ENCODE results near the gene PHC2. TPM values are rescaled to one million over a fixed set of nuclear protein-coding genes. Genes with fewer than 3 reads are reported as not detected.
A peak's percentile ranks its signal among the peaks of the same experiment; 100 is the strongest.

The PHC2 gene
- total RNA-seq, 1 donor from 2014 or later: 124 TPM

DNA sequence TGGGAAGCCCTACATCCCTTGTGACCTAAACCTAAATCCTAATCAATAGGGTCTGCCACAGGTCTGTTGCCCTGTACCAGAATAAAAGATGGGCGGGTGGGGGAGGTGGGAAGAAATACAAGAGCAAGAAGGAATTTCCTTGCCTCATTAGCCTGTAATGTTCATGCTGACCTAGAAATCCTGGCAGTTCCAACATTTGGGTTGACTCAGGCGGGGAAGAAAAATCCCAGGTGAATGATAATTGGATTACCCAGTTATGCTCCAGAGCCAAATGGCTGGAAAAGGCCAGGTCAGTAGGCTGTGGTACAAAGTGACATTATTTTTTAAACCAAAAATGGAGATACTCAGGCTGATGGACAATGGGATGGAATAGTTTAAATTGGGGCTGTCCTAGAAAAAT lies 82.7 kb downstream of the PHC2 start:
- H3K4me1 ChIP-seq: peaks cover 60% of the 10 kb centered on the region
- TF ChIP-seq, protein P1, sequence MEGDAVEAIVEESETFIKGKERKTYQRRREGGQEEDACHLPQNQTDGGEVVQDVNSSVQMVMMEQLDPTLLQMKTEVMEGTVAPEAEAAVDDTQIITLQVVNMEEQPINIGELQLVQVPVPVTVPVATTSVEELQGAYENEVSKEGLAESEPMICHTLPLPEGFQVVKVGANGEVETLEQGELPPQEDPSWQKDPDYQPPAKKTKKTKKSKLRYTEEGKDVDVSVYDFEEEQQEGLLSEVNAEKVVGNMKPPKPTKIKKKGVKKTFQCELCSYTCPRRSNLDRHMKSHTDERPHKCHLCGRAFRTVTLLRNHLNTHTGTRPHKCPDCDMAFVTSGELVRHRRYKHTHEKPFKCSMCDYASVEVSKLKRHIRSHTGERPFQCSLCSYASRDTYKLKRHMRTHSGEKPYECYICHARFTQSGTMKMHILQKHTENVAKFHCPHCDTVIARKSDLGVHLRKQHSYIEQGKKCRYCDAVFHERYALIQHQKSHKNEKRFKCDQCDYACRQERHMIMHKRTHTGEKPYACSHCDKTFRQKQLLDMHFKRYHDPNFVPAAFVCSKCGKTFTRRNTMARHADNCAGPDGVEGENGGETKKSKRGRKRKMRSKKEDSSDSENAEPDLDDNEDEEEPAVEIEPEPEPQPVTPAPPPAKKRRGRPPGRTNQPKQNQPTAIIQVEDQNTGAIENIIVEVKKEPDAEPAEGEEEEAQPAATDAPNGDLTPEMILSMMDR (IDR thresholded peaks at IDR 0.05): no peak
- no peaks in the 10 kb centered on the region for H3K9me3 ChIP-seq
- no peaks in the 10 kb centered on the region for H3K27me3 ChIP-seq
- intact Hi-C loops (cut with DNase I): no loop called here
- DNase-seq: no peak
- peaks cover 4% of the 10 kb centered on the region for H3K36me3 ChIP-seq
- peak overlapping the region; percentile 78 for H3K4me3 ChIP-seq
- peak overlapping the region; percentile 96 for H3K27ac ChIP-seq
- ATAC-seq: no peak

DNA sequence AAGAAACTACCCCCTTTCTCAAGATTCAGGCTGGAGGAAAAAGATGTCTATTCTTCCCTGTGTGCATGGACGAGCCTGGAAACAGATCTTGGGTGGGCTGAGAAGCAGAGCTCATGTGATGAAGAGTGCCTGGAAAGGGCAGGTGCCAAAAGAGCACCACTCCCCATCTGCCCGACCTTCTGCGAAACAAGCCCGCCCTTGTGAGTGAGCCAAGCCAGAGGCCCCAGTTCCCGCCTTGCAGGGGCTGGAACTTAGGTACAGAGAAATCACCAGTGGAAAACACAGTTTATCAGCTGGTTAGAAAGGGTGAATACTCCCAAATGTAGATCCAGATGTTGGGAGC lies 83.3 kb downstream of the PHC2 start:
- H3K4me1 ChIP-seq: peaks cover 66% of the 10 kb centered on the region
- TF ChIP-seq, protein P1 (IDR thresholded peaks at IDR 0.05): no peak
- peak overlapping the region; percentile 96 for H3K27ac ChIP-seq
- H3K27me3 ChIP-seq: no peaks in the 10 kb centered on the region
- peak overlapping the region; percentile 78 for H3K4me3 ChIP-seq
- intact Hi-C loops (cut with DNase I): no loop called here
- H3K36me3 ChIP-seq: peaks cover 4% of the 10 kb centered on the region
- no peaks in the 10 kb centered on the region for H3K9me3 ChIP-seq
- no peak for DNase-seq
- ATAC-seq: no peak

DNA sequence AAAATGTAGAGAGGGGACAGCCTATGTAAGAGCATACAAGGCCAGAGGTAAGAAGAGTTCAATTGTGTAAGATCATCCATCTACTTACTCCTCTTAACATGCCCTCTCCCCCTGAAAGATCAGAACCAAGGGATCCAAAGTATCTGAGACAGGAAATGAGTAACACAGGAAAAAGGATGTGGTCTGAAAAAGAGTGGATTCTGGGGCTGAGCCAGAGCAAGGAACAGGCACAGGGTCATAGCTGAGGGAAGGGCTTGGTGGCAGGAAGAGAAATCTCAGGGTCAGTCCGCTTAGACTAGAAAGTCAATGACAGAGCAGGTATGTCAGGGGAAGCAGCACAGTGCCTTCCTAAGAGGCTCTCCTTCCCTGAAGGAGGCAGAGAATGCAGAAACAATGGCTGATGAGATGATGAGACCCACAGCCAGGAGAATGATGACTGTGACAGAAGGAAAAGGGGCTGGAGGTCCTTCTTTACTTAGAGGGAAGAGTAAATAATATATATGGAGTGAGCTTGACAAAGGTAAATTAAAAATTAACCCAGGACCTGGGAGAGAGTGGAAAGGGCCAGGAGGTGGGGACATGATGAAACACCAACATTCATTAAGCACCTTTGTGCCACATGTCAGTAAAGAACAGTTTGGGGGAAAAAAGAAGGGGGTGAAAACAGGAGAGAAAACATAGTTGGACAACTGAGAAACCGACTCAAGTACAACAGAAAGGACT lies 83.8 kb downstream of the PHC2 start:
- ATAC-seq (peak; percentile 44), DNase-seq (no peak)
- peaks cover 71% of the 10 kb centered on the region for H3K4me1 ChIP-seq
- H3K27ac ChIP-seq: peak overlapping the region; percentile 96
- no peaks in the 10 kb centered on the region for H3K27me3 ChIP-seq
- no peaks in the 10 kb centered on the region for H3K9me3 ChIP-seq
- peaks cover 4% of the 10 kb centered on the region for H3K36me3 ChIP-seq
- intact Hi-C loops (cut with DNase I): no loop called here
- peak overlapping the region; percentile 78 for H3K4me3 ChIP-seq
- TF ChIP-seq, protein P1 (IDR thresholded peaks at IDR 0.05): no peak

DNA sequence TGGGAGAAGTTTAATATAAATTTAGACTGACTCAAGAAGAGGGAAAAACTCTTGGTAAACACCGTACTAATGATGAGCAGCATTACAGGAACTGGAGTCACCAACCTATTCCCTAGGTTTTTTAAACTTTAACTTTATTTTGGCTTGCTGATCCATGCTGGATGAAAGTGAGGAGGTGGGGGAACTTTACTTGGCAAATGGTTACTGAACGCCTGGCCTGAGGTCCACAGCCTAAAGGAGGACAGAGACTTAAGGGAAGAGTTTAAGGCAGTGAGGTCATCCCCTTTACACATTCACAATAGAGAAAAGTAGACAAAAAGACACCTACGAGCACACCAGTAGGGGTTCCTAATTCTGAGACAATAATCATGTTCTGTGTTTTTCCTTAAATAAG lies 84.4 kb downstream of the PHC2 start:
- intact Hi-C loops (cut with DNase I): no loop called here
- Histone ChIP-seq H3K4me1 (peaks cover 77% of the 10 kb centered on the region), H3K9me3 (no peaks in the 10 kb centered on the region), H3K27me3 (no peaks in the 10 kb centered on the region), H3K36me3 (peaks cover 8% of the 10 kb centered on the region), H3K4me3 (peak overlapping the region; percentile 78), H3K27ac (peak overlapping the region; percentile 96)
- TF ChIP-seq, protein P1 (IDR thresholded peaks at IDR 0.05): no peak
- DNase-seq: no peak
- ATAC-seq: no peak

DNA sequence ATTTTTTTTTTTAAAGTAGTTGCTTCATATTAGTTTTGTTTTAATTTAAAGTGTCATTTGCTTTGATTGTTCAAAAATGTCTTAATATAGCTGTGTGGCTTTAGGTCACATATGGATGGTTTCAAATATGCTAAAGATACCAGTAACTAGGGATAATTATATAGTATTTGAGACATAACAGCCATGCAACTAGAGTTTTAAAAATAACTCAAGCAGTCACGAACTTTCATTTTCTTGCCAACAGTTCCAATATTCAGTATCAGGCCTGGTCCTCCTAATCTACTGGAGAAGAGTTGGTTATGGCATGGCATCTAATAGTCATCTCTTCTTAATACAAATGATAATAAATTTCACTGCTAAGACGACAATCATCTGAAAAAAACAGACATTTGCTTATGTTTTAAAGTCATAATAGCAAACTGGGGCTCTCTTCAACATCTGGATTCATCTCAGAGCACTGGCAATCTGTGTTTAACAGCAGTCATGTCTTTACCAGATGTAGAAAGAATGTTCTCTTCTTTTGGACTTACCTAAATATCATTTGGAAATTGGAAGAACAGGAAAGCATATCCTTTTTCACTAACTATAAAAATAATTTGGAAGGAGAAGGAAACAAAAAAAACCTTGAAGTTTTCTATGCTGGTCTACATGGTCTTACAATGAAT lies 85.9 kb downstream of the PHC2 start:
- DNase-seq: no peak
- H3K27me3 ChIP-seq: no peaks in the 10 kb centered on the region
- peak overlapping the region; percentile 28 for H3K27ac ChIP-seq
- H3K9me3 ChIP-seq: no peaks in the 10 kb centered on the region
- intact Hi-C loops (cut with DNase I): no loop called here
- TF ChIP-seq, protein P1 (IDR thresholded peaks at IDR 0.05): no peak
- peaks cover 85% of the 10 kb centered on the region for H3K4me1 ChIP-seq
- no peak overlapping the region for H3K4me3 ChIP-seq
- no peak for ATAC-seq
- H3K36me3 ChIP-seq: peaks cover 11% of the 10 kb centered on the region

Data from upper lobe of right lung (tissue), 1 donor.